CD4-positive, alpha-beta T cell (primary cell): ENCODE data around the gene SYNPO. TPM values are rescaled to one million over a fixed set of nuclear protein-coding genes. Genes with fewer than 3 reads are reported as not detected.

Experiments used
- ATAC-seq: fragments of 200-7000 bp; cut with Tn5 transposase; one replicate; pipeline ENCODE4 v1.10.0; 2022; ENCODE audit warnings: mild to moderate bottlenecking; ENCODE audit not compliant: poor library complexity
- CTCF ChIA-PET: fragments of 350-600 bp; sonication (Branson Sonifier 250); formaldehyde crosslinking; loops from one replicate; lab custom pipeline; 2021; ENCODE audit warnings: antibody characterized with exemption, inconsistent platforms; lab: Charles Lee
- POLR2A ChIA-PET: fragments of 350-600 bp; sonication (Branson Sonifier 250); formaldehyde crosslinking; loops from one replicate; lab custom pipeline; 2021; ENCODE audit warnings: antibody characterized with exemption, inconsistent platforms; lab: Charles Lee
- DNase-seq, 14 experiments: peaks; one replicate each; pipeline ENCODE4 v3.0.0-alpha.2; 2013 to 2020; ENCODE audit warnings: mixed read lengths in 2 of 14
- H3K27ac ChIP-seq, 2 donors: one replicate each; pipeline versions ENCODE4 v1.5.1 to v1.7.0; 2013; ENCODE audit warnings: low read length in 2 of 2, low read depth in 1 of 2, mild to moderate bottlenecking in 1 of 2
- H3K27me3 ChIP-seq, 2 experiments: 1 replicate in 1 of 2; 2 replicates in 1 of 2; pipeline versions ENCODE4 v1.6.1 to v1.7.0; 2013; ENCODE audit warnings: low read length in 2 of 2, control low read depth in 1 of 2, mild to moderate bottlenecking in 1 of 2, moderate library complexity in 1 of 2; ENCODE audit not compliant: insufficient read depth in 2 of 2, control insufficient read depth in 1 of 2
- H3K36me3 ChIP-seq: one replicate; pipeline ENCODE4 v1.6.1; 2013; ENCODE audit warnings: low read length, control low read depth; ENCODE audit not compliant: insufficient read depth
- H3K4me1 ChIP-seq: one replicate; pipeline ENCODE4 v1.6.1; 2013; ENCODE audit warnings: low read length, control low read depth; ENCODE audit not compliant: insufficient read depth
- H3K4me3 ChIP-seq: one replicate; pipeline ENCODE4 v1.5.1; 2013; ENCODE audit warnings: mild to moderate bottlenecking, low read length, moderate library complexity
- H3K9me3 ChIP-seq, 2 experiments: 1 replicate in 1 of 2; 2 replicates in 1 of 2; pipeline versions ENCODE4 v1.6.1 to v1.7.0; 2013; ENCODE audit warnings: low read length in 2 of 2, mild to moderate bottlenecking in 2 of 2, control low read depth in 1 of 2, moderate library complexity in 1 of 2; ENCODE audit not compliant: control insufficient read depth in 1 of 2, insufficient read depth in 1 of 2
- H3K27ac Mint-ChIP-seq: one replicate; pipeline ENCODE4 v1.8.0; 2020; ENCODE audit warnings: mixed read lengths
- H3K27me3 Mint-ChIP-seq: one replicate; pipeline ENCODE4 v1.8.0; 2021; ENCODE audit warnings: mixed read lengths
- H3K36me3 Mint-ChIP-seq: one replicate; pipeline ENCODE4 v1.8.0; 2021; ENCODE audit warnings: low read depth, mixed read lengths
- H3K4me1 Mint-ChIP-seq: one replicate; pipeline ENCODE4 v1.8.0; 2021; ENCODE audit warnings: low read depth, mixed read lengths
- H3K4me3 Mint-ChIP-seq: one replicate; pipeline ENCODE4 v1.8.0; 2020; ENCODE audit warnings: mild to moderate bottlenecking, mixed read lengths
- H3K9me3 Mint-ChIP-seq: one replicate; pipeline ENCODE4 v1.8.0; 2020; ENCODE audit warnings: mixed read lengths
- intact Hi-C, 2 experiments: fragments of 100-400 bp; cut with DNase I in 1 of 2; cut with micrococcal nuclease in 1 of 2; formaldehyde crosslinking; loops; one replicate each; pipeline versions ENCODE4 v1.15.1 to v1.9.0; 2023 to 2025; cut with DNase I, micrococcal nuclease
- total RNA-seq, 174 experiments: library from RNA in 2 of 174; stranded (reverse) in 2 of 174; gene quantifications; one replicate each; pipeline ENCODE4 v1.2.3 and lab custom pipeline; 2021 to 2026
- TF ChIP-seq, protein P1 (sequence below): fragments of 200-600 bp; IDR thresholded peaks from one replicate; pipeline ENCODE4 v1.8.0; 2022; ENCODE audit warnings: antibody characterized with exemption, mild to moderate bottlenecking

Gene SYNPO
- total RNA-seq, 2 experiments from 2014 or later = 0.06 to 0.14 TPM

GRCh38 chr5:150706776-150707390 is 66.4 kb downstream of the SYNPO start:
- H3K27ac Mint-ChIP-seq = no peak overlapping the region
- Histone ChIP-seq H3K4me3 (no peak overlapping the region), H3K4me1 (no peaks in the 10 kb centered on the region), H3K27ac (no peak overlapping the region), H3K36me3 (peaks cover 40% of the 10 kb centered on the region), H3K9me3 (no peaks in the 10 kb centered on the region), H3K27me3 (no peaks in the 10 kb centered on the region)
- intact Hi-C loops = no loop called here
- ChIA-PET CTCF (no interaction called here), POLR2A (no interaction called here)
- no peak overlapping the region for H3K4me3 Mint-ChIP-seq
- H3K27me3 Mint-ChIP-seq = no peaks in the 10 kb centered on the region
- peaks cover 46% of the 10 kb centered on the region for H3K36me3 Mint-ChIP-seq
- no peaks in the 10 kb centered on the region for H3K4me1 Mint-ChIP-seq
- no peaks in the 10 kb centered on the region for H3K9me3 Mint-ChIP-seq
- ATAC-seq (no peak), DNase-seq (no peak)
- TF ChIP-seq, protein P1, sequence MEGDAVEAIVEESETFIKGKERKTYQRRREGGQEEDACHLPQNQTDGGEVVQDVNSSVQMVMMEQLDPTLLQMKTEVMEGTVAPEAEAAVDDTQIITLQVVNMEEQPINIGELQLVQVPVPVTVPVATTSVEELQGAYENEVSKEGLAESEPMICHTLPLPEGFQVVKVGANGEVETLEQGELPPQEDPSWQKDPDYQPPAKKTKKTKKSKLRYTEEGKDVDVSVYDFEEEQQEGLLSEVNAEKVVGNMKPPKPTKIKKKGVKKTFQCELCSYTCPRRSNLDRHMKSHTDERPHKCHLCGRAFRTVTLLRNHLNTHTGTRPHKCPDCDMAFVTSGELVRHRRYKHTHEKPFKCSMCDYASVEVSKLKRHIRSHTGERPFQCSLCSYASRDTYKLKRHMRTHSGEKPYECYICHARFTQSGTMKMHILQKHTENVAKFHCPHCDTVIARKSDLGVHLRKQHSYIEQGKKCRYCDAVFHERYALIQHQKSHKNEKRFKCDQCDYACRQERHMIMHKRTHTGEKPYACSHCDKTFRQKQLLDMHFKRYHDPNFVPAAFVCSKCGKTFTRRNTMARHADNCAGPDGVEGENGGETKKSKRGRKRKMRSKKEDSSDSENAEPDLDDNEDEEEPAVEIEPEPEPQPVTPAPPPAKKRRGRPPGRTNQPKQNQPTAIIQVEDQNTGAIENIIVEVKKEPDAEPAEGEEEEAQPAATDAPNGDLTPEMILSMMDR = no peak

Other genes starting within 250 kb of the SYNPO start
- gene CD74, start 227.8 kb upstream of the SYNPO start, total RNA-seq = 100 to 1,000 TPM; 299 to 303 TPM
- gene RPS14, start 190.9 kb upstream of the SYNPO start, total RNA-seq = 1,000 to 10,000 TPM; 5,224 to 5,317 TPM
- 1 to 10 TPM; 1.1 to 1.6 TPM for gene NDST1, start 132.5 kb upstream of the SYNPO start, total RNA-seq
- gene MYOZ3, start 20.6 kb downstream of the SYNPO start, total RNA-seq = not detected
- gene RBM22, start 60.4 kb downstream of the SYNPO start, total RNA-seq = 100 to 1,000 TPM in 1 of 2 experiments, 10 to 100 TPM in 1; 98.2 to 101 TPM
- 10 to 100 TPM; 81.2 to 84.4 TPM for gene DCTN4, start 118.4 kb downstream of the SYNPO start, total RNA-seq
- 1 to 10 TPM; 2.9 TPM for gene SMIM3, start 138.1 kb downstream of the SYNPO start, total RNA-seq
- 1 to 10 TPM; 2.2 to 4.0 TPM for gene IRGM, start 205.9 kb downstream of the SYNPO start, total RNA-seq